Measurements from ENCODE around the gene NOL3. TPM values are rescaled to one million over a fixed set of nuclear protein-coding genes. Genes with fewer than 3 reads are reported as not detected.
A peak's percentile ranks its signal among the peaks of the same experiment; 100 is the strongest.

Gene NOL3
- total RNA-seq, 1 experiment from 2014 or later, result 0.15 TPM

DNA sequence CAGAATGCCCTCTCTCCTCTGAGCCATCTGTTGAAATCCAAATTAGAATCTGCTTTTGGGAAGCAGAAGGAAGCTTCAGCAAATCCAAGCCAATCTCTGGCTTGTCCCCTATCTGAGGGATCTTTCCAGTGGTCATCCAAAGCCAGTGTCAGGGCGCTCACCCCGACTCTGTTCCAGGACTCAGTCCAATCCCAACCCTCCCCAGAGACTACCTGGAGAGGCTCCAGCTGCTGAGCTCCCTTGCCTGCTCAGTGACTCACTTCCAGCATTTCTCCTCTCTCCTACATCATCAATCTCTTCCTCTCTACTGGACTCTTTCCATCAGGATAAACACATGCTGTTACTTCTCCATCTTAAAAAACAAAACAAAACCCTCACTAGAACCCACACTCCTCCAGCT lies 11.0 kb downstream of the NOL3 start:
- no peak for DNase-seq
- Histone ChIP-seq H3K4me2 (ENCODE audit: low read depth, low read length, poor library complexity, severe bottlenecking) (no peak overlapping the region), H3K27me3 (ENCODE audit: low read length) (no peaks in the 10 kb centered on the region), H3K79me2 (ENCODE audit: low read length) (no peaks in the 10 kb centered on the region), H2AFZ (ENCODE audit: low read length) (no peak overlapping the region), H3K27ac (ENCODE audit: low read length) (no peak overlapping the region), H3K9me2 (replicated peaks; ENCODE audit: insufficient read depth, low read length) (no peaks in the 10 kb centered on the region), H3K4me1 (ENCODE audit: low read length) (peaks cover 28% of the 10 kb centered on the region), H4K20me1 (ENCODE audit: insufficient read depth, low read depth, low read length) (peaks cover 17% of the 10 kb centered on the region; the same call in 1 of the 2 replicates), H3K9ac (ENCODE audit: low read length) (no peak overlapping the region), H3K4me3 (ENCODE audit: low read length) (no peak overlapping the region), H3K36me3 (ENCODE audit: insufficient read depth, low read length) (no peaks in the 10 kb centered on the region), H3K9me3 (ENCODE audit: low read length) (no peaks in the 10 kb centered on the region)

DNA sequence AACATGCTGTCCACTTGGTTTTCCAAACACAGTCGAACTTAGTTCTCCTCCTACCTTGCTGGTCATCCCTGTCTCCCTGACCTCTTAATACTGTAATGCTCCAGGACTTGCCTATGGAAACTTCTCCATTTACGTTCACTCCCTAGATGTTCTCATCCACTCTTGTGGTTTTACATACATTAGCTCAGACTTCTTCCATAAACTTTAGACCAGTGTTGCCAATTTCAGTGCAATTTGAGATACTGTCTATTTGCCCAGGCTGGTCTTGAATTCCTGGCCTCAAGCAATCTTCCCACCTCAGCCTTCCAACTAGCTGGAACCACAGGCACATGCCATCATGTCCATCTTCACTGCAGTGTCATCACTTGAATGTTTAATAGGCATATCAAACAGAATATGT lies 11.9 kb downstream of the NOL3 start:
- Histone ChIP-seq H3K4me1 (ENCODE audit: low read length) (peaks cover 28% of the 10 kb centered on the region), H3K27me3 (ENCODE audit: low read length) (no peaks in the 10 kb centered on the region), H3K4me2 (ENCODE audit: low read depth, low read length, poor library complexity, severe bottlenecking) (peak overlapping the region; percentile 94), H3K9ac (ENCODE audit: low read length) (peak overlapping the region; percentile 74), H2AFZ (ENCODE audit: low read length) (no peak overlapping the region), H3K9me3 (ENCODE audit: low read length) (no peaks in the 10 kb centered on the region), H3K27ac (ENCODE audit: low read length) (no peak overlapping the region), H3K36me3 (ENCODE audit: insufficient read depth, low read length) (no peaks in the 10 kb centered on the region), H3K79me2 (ENCODE audit: low read length) (no peaks in the 10 kb centered on the region), H3K9me2 (replicated peaks; ENCODE audit: insufficient read depth, low read length) (no peaks in the 10 kb centered on the region), H4K20me1 (ENCODE audit: insufficient read depth, low read depth, low read length) (peaks cover 17% of the 10 kb centered on the region; the same call in 1 of the 2 replicates), H3K4me3 (ENCODE audit: low read length) (peak overlapping the region; percentile 79; the same call in 1 of the 2 replicates)
- DNase-seq, result no peak

DNA sequence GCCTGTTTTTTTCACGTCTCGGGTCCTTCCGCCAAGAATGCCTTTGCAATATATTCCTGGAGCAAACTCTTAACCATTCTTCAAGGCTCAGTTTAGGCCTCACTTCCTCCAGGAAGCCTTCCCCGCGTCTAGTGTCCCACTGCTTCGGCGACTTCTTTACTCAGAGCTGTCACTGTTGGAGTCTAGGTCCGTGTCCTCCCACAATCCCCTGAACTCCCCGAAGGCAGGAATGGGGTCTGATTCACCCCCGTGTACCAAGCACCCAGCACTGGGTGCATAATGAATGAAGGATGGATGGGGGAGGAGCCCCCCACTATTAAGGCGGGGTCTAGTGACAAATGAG lies 12.9 kb downstream of the NOL3 start:
- no peak overlapping the region for H3K27ac ChIP-seq (ENCODE audit: low read length)
- H3K36me3 ChIP-seq (ENCODE audit: insufficient read depth, low read length), result no peaks in the 10 kb centered on the region
- peak overlapping the region; percentile 79 for H3K4me3 ChIP-seq (ENCODE audit: low read length)
- no peak for DNase-seq
- H3K4me1 ChIP-seq (ENCODE audit: low read length), result peaks cover 26% of the 10 kb centered on the region
- peak overlapping the region; percentile 74 for H3K9ac ChIP-seq (ENCODE audit: low read length)
- no peaks in the 10 kb centered on the region for H3K9me2 ChIP-seq (replicated peaks; ENCODE audit: insufficient read depth, low read length)
- H2AFZ ChIP-seq (ENCODE audit: low read length), result peak overlapping the region; percentile 98; the same call in 1 of the 2 replicates
- H3K4me2 ChIP-seq (ENCODE audit: low read depth, low read length, poor library complexity, severe bottlenecking), result peak overlapping the region; percentile 94
- no peaks in the 10 kb centered on the region for H3K79me2 ChIP-seq (ENCODE audit: low read length)
- no peaks in the 10 kb centered on the region for H3K9me3 ChIP-seq (ENCODE audit: low read length)
- peaks cover 10% of the 10 kb centered on the region; the same call in 1 of the 2 replicates for H4K20me1 ChIP-seq (ENCODE audit: insufficient read depth, low read depth, low read length)
- H3K27me3 ChIP-seq (ENCODE audit: low read length), result no peaks in the 10 kb centered on the region

DNA sequence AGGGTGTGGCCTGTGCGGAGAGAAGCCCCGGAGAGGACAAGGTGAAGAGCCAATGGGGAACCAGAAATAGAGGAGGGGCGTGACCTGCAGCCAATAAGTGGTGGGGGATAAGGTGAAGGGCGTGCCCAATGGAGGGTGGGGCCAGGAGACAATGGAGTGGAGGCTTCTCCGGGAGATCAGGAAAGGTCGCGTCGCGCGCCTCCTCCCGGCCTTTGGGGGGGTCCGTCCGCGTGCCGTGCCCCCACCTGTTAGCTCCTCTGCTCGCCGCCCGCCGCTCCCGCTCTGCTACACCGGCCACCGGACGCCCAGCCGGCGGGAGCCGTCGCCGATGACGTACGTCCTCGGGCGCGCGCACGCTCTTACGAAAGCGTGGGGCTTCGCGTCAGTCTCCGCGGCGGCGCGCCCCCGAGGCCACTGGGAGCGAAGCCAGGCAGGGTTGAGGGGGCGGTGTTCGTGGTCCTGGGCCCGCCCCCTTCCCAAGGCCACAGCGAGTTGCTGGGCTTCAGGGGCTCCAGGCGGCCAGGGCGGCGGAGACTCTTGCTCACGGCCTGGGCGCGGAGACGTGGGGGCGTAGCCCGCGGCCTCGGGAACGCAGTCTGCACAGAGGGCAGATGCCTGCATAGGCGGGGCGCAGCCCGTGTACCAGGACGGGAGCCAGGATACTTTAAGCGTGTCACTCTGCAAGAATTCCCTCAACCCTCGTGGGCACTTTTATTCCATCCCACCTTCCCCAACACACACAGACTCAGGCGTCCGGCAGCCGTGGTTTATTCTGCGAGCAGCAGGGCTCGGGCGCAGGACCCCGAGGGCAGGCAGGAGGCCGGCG lies 13.5 kb downstream of the NOL3 start, which contains the start of gene MATCAP1:
MATCAP1 (minus strand) TSS at position 337 of the 826 bp plus-strand sequence. CDS start 3,353 bp downstream, outside the sequence.
- no peaks in the 10 kb centered on the region for H3K9me3 ChIP-seq (ENCODE audit: low read length)
- no peak within 1 kb of the TSS for H3K27ac ChIP-seq (ENCODE audit: low read length)
- H3K4me3 ChIP-seq (ENCODE audit: low read length), result peak within 1 kb of the TSS; percentile 79
- H3K27me3 ChIP-seq (ENCODE audit: low read length), result no peaks in the 10 kb centered on the region
- peaks cover 8% of the 10 kb centered on the region; the same call in 1 of the 2 replicates for H4K20me1 ChIP-seq (ENCODE audit: insufficient read depth, low read depth, low read length)
- no peaks in the 10 kb centered on the region for H3K36me3 ChIP-seq (ENCODE audit: insufficient read depth, low read length)
- H3K4me2 ChIP-seq (ENCODE audit: low read depth, low read length, poor library complexity, severe bottlenecking), result peak within 1 kb of the TSS; percentile 94
- peak within 1 kb of the TSS; percentile 98 for H2AFZ ChIP-seq (ENCODE audit: low read length)
- H3K79me2 ChIP-seq (ENCODE audit: low read length), result no peaks in the 10 kb centered on the region
- no peaks in the 10 kb centered on the region for H3K9me2 ChIP-seq (replicated peaks; ENCODE audit: insufficient read depth, low read length)
- peak within 1 kb of the TSS; percentile 74 for H3K9ac ChIP-seq (ENCODE audit: low read length)
- H3K4me1 ChIP-seq (ENCODE audit: low read length), result peaks cover 22% of the 10 kb centered on the region
- peak; percentile 98 for DNase-seq

DNA sequence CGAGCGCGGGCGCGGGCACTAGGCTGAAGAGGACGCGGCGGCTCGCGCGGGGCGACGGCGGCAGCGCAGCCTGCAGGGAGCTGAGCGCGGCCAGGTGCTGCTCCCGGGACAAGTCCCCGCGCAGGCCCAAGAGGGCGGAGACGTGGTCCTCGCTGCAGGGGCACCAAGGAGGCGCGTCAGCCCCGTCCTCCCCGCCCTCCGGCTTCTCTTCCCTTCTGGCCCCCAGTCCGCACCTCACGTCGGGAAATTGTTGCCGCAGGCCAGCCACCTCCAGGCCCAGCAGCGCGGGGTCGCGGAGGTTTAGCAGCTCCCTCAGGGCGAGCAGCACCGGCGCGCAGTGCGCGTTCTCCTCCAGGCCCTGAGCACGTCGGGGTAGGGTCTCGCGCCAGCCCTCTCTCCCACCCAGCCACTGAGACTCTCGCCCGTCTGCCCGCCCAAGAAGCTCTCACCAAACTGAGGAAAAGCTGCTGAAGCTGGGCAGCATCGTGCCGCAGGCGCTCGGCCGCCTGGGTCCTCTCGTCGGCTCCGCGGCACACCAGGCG lies 14.2 kb downstream of the NOL3 start:
- peak overlapping the region; percentile 98 for H2AFZ ChIP-seq (ENCODE audit: low read length)
- no peaks in the 10 kb centered on the region for H3K79me2 ChIP-seq (ENCODE audit: low read length)
- peak overlapping the region; percentile 79 for H3K4me3 ChIP-seq (ENCODE audit: low read length)
- 0 out of 2 replicates have a peak, but pooled peaks cover 1% of the 10 kb centered on the region for H4K20me1 ChIP-seq (ENCODE audit: insufficient read depth, low read depth, low read length)
- H3K27me3 ChIP-seq (ENCODE audit: low read length), result no peaks in the 10 kb centered on the region
- no peaks in the 10 kb centered on the region for H3K9me3 ChIP-seq (ENCODE audit: low read length)
- DNase-seq, result peak; percentile 68
- H3K27ac ChIP-seq (ENCODE audit: low read length), result no peak overlapping the region
- no peaks in the 10 kb centered on the region for H3K36me3 ChIP-seq (ENCODE audit: insufficient read depth, low read length)
- no peaks in the 10 kb centered on the region for H3K9me2 ChIP-seq (replicated peaks; ENCODE audit: insufficient read depth, low read length)
- peak overlapping the region; percentile 94 for H3K4me2 ChIP-seq (ENCODE audit: low read depth, low read length, poor library complexity, severe bottlenecking)
- peaks cover 22% of the 10 kb centered on the region for H3K4me1 ChIP-seq (ENCODE audit: low read length)
- H3K9ac ChIP-seq (ENCODE audit: low read length), result peak overlapping the region; percentile 74

DNA sequence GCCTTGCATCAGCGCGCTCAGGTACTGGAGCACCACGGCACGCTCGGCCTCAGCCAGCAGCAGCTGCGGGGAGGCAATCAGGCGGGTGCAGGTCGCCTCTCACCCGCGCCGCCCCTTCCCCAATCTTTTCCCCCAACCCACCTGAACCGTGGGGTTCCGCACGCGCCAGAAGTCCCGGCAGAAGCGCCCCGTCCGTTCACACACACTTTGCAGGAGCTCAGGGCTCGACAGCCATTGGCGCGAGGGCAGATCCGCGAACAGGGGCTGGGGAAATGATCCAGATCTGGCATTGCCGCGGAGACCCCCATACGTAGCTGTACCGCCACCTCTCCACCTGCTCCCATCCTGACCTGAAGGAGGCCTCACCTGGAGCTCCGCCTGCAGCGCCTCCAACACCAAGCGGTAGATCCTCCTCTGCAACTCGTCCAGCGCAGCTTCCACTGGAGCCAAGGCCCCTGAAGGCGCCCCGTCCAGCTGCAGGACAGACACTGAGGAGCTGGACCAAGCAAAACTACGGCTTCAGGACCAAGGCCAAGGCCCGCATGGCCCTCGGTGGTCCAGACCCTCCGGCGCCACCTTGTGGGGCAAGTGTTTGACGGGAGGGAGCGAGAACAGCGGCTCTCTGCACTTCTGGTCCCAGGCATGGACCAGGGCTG lies 14.8 kb downstream of the NOL3 start:
- no peaks in the 10 kb centered on the region for H3K9me3 ChIP-seq (ENCODE audit: low read length)
- H3K4me1 ChIP-seq (ENCODE audit: low read length), result peaks cover 22% of the 10 kb centered on the region
- no peaks in the 10 kb centered on the region for H3K27me3 ChIP-seq (ENCODE audit: low read length)
- peak; percentile 92 for DNase-seq
- no peaks in the 10 kb centered on the region for H3K79me2 ChIP-seq (ENCODE audit: low read length)
- no peaks in the 10 kb centered on the region for H4K20me1 ChIP-seq (ENCODE audit: insufficient read depth, low read depth, low read length)
- no peak overlapping the region; the same call in 1 of the 2 replicates for H3K4me3 ChIP-seq (ENCODE audit: low read length)
- no peaks in the 10 kb centered on the region for H3K9me2 ChIP-seq (replicated peaks; ENCODE audit: insufficient read depth, low read length)
- H3K9ac ChIP-seq (ENCODE audit: low read length), result no peak overlapping the region
- H3K27ac ChIP-seq (ENCODE audit: low read length), result no peak overlapping the region
- H3K36me3 ChIP-seq (ENCODE audit: insufficient read depth, low read length), result no peaks in the 10 kb centered on the region
- peak overlapping the region; percentile 94 for H3K4me2 ChIP-seq (ENCODE audit: low read depth, low read length, poor library complexity, severe bottlenecking)
- no peak overlapping the region for H2AFZ ChIP-seq (ENCODE audit: low read length)

DNA sequence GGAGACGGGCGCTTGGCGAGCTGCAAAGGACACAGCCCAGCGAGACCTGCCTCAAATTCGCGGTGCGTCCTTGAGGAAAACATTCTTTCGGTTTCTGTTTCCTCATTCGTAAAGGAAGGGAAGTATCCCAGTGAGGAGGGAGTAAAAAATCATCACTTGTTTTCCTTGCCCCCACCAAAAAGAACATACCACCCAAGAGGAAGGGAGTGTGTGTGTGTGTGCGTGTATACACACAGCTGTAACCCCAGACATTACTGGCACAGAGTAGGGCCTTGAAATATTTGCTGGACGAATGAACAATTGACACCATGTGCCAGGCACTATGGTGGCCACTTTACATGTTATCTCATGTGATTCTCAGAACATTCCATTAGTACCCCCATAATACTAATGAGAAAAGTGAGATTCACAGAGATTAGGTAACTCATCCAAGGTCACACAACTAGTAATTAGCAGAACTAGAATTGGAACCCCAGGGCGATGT lies 15.4 kb downstream of the NOL3 start:
- Histone ChIP-seq H3K79me2 (ENCODE audit: low read length) (no peaks in the 10 kb centered on the region), H4K20me1 (ENCODE audit: insufficient read depth, low read depth, low read length) (no peaks in the 10 kb centered on the region), H2AFZ (ENCODE audit: low read length) (no peak overlapping the region), H3K9ac (ENCODE audit: low read length) (no peak overlapping the region), H3K4me3 (ENCODE audit: low read length) (no peak overlapping the region), H3K27ac (ENCODE audit: low read length) (no peak overlapping the region), H3K4me2 (ENCODE audit: low read depth, low read length, poor library complexity, severe bottlenecking) (no peak overlapping the region), H3K36me3 (ENCODE audit: insufficient read depth, low read length) (no peaks in the 10 kb centered on the region), H3K27me3 (ENCODE audit: low read length) (no peaks in the 10 kb centered on the region), H3K9me3 (ENCODE audit: low read length) (no peaks in the 10 kb centered on the region), H3K4me1 (ENCODE audit: low read length) (peaks cover 22% of the 10 kb centered on the region), H3K9me2 (replicated peaks; ENCODE audit: insufficient read depth, low read length) (no peaks in the 10 kb centered on the region)
- no peak for DNase-seq

DNA sequence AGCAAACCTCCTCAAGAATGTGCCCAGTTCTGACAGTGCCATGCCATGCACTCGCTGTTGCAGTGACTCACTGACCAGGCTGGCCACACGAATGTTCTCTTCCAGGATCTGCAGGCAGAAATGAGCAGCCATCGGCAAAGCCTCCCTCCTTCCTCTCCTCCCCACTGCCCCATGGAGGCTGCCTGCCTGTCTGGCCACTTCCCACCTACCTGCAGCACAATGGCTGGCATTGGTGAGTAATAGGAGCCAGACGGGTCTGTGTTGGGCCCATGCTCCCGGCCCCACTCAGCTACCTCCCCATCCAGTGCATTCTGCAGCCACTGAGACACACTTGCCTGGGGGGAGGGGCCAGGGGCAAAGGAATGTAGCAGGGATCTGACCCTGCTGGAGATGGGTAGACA lies 16.2 kb downstream of the NOL3 start:
- DNase-seq, result no peak
- Histone ChIP-seq H3K9me3 (ENCODE audit: low read length) (no peaks in the 10 kb centered on the region), H3K27me3 (ENCODE audit: low read length) (no peaks in the 10 kb centered on the region)

More for the DNA sequence above, 16.2 kb downstream of the NOL3 start:
- Histone ChIP-seq H3K9me2 (replicated peaks; ENCODE audit: insufficient read depth, low read length) (no peaks in the 10 kb centered on the region), H3K4me2 (ENCODE audit: low read depth, low read length, poor library complexity, severe bottlenecking) (no peak overlapping the region), H4K20me1 (ENCODE audit: insufficient read depth, low read depth, low read length) (no peaks in the 10 kb centered on the region), H2AFZ (ENCODE audit: low read length) (no peak overlapping the region), H3K36me3 (ENCODE audit: insufficient read depth, low read length) (no peaks in the 10 kb centered on the region), H3K79me2 (ENCODE audit: low read length) (no peaks in the 10 kb centered on the region), H3K9ac (ENCODE audit: low read length) (no peak overlapping the region), H3K4me3 (ENCODE audit: low read length) (no peak overlapping the region), H3K27ac (ENCODE audit: low read length) (no peak overlapping the region), H3K4me1 (ENCODE audit: low read length) (peaks cover 22% of the 10 kb centered on the region)
